Stomach (tissue), 9 donors: ENCODE measurements around the gene RIMBP2. TPM values are rescaled to one million over a fixed set of nuclear protein-coding genes. Genes with fewer than 3 reads are reported as not detected.

Experiments used
- DNase-seq, 2 donors: peaks; one replicate each; pipeline versions ENCODE4 v3.0.0 to v3.0.0-alpha.2; 2013 to 2019
- H3K27ac ChIP-seq, 5 donors: fragments of 200-600 bp in 4 of 5; sonication (generic) in 4 of 5; one replicate each; pipeline ENCODE4 v1.5.1; 2013 to 2019; ENCODE audit warnings: mild to moderate bottlenecking in 1 of 5, moderate library complexity in 1 of 5
- H3K27me3 ChIP-seq, 3 donors: fragments of 200-600 bp; sonication (generic); one replicate each; pipeline ENCODE4 v1.5.1; 2017 to 2019; ENCODE audit warnings: mixed run types in 1 of 3
- H3K36me3 ChIP-seq, 4 donors: fragments of 200-600 bp; sonication (generic); 1 replicate in 3 of 4; 2 replicates in 1 of 4; pipeline ENCODE4 v1.5.1; 2016 to 2019
- H3K4me1 ChIP-seq, 4 donors: fragments of 200-600 bp; sonication (generic); one replicate each; pipeline ENCODE4 v1.5.1; 2016 to 2019
- H3K4me3 ChIP-seq, 4 donors: fragments of 200-600 bp; sonication (generic) in 3 of 4; one replicate each; pipeline ENCODE4 v1.5.1; 2016 to 2019; ENCODE audit warnings: mild to moderate bottlenecking in 1 of 4
- H3K9me3 ChIP-seq, 4 donors: fragments of 200-600 bp; sonication (generic); one replicate each; pipeline ENCODE4 v1.5.1; 2016 to 2019
- CTCF ChIP-seq, 7 experiments: fragments of 450-650 bp in 4 of 7; fragments of 200-600 bp in 3 of 7; sonication (generic) in 3 of 7; IDR thresholded peaks; one replicate each; pipeline ENCODE4 v1.5.1; 2016 to 2019; ENCODE audit warnings: antibody characterized with exemption in 7 of 7, control low read depth in 2 of 7, mild to moderate bottlenecking in 1 of 7
- EP300 ChIP-seq: sonication (generic); formaldehyde crosslinking; IDR thresholded peaks from one replicate; pipeline ENCODE4 v1.6.1; 2017; ENCODE audit warnings: antibody characterized with exemption
- POLR2A ChIP-seq, 4 donors: fragments of 450-650 bp; IDR thresholded peaks; one replicate each; pipeline ENCODE4 v1.6.1; 2016; ENCODE audit warnings: antibody characterized with exemption in 4 of 4, control low read depth in 2 of 4, mild to moderate bottlenecking in 1 of 4, moderate library complexity in 1 of 4
- POLR2AphosphoS5 ChIP-seq, 3 donors: sonication (generic); formaldehyde crosslinking; IDR thresholded peaks; one replicate each; pipeline ENCODE4 v1.6.1; 2016; ENCODE audit warnings: antibody characterized with exemption in 3 of 3
- WGBS, 5 donors: extraction: QIAGEN DNeasy Blood & Tissue Kit in 3 of 5; methylation state at CpG; one replicate each; pipeline versions ENCODE4 v1.1.5 to v1.1.7; 2013 to 2018; 5-methylcytosine and 5-hydroxymethylcytosine counted together
- intact Hi-C: fragments of 100-400 bp; cut with DNase I; formaldehyde crosslinking; loops from one replicate; pipeline ENCODE4 v1.15.1; 2023; ENCODE audit warnings: low total_unique reads
- polyA plus RNA-seq, 3 donors: library from polyadenylated mRNA; stranded (reverse); fragments of 200-250 nt; gene quantifications; one replicate each; pipeline ENCODE4 v1.2.3, GENCODE V29; 2013
- total RNA-seq, 5 donors: library from RNA; depleted of rRNA; stranded (reverse); fragments of >200 nt; gene quantifications; one replicate each; pipeline versions ENCODE4 v1.1.0 to v1.2.3, GENCODE V29; 2014 to 2016
- donor health status: healthy with polysubstance abuse.
- donor health status: Bipolar disorder and iron deficiency.
- donor health status: healthy.

RIMBP2 gene
- total and polyA plus RNA-seq, 8 donors = 0.75 to 44.6 (median 5.6) TPM

GRCh38 chr12:130562716-130563115, 153.4 kb downstream of the RIMBP2 start:
- DNase-seq = no peak
- 64 to 84% (median 71%) methylated on average over 5 of the region's 5 CpGs for WGBS, 5 donors
- intact Hi-C loops = no loop called here
- no peaks in the 10 kb centered on the region for H3K27me3 ChIP-seq
- no peak overlapping the region for H3K4me3 ChIP-seq
- TF ChIP-seq POLR2AphosphoS5 (IDR thresholded peaks at IDR 0.05) = no peak
- peaks cover 0 to 29% (median 20%) of the 10 kb centered on the region in 4 donors for H3K9me3 ChIP-seq
- no peaks in the 10 kb centered on the region for H3K36me3 ChIP-seq
- no peak overlapping the region for H3K27ac ChIP-seq
- H3K4me1 ChIP-seq = no peaks in the 10 kb centered on the region

GRCh38 chr12:130560321-130560720, 155.8 kb downstream of the RIMBP2 start:
- peaks cover 0 to 11% (median 7%) of the 10 kb centered on the region in 4 donors for H3K9me3 ChIP-seq
- peaks cover 0 to 16% (median 0%) of the 10 kb centered on the region in 3 donors for H3K27me3 ChIP-seq
- intact Hi-C loops = no loop called here
- DNase-seq = no peak
- no peaks in the 10 kb centered on the region for H3K4me1 ChIP-seq
- no peaks in the 10 kb centered on the region for H3K36me3 ChIP-seq
- H3K27ac ChIP-seq = no peak overlapping the region
- 80 to 85% (median 83%) methylated on average over 10 to 11 of the region's 11 CpGs for WGBS, 5 donors
- H3K4me3 ChIP-seq = no peak overlapping the region
- TF ChIP-seq POLR2A (IDR thresholded peaks at IDR 0.05) = no peak

GRCh38 chr12:130559806-130560205, 156.3 kb downstream of the RIMBP2 start:
- Histone ChIP-seq H3K27me3 (peaks cover 0 to 16% (median 0%) of the 10 kb centered on the region in 3 donors), H3K9me3 (peaks cover 0 to 5% (median 3%) of the 10 kb centered on the region in 4 donors), H3K27ac (no peak overlapping the region), H3K4me1 (no peaks in the 10 kb centered on the region), H3K36me3 (no peaks in the 10 kb centered on the region), H3K4me3 (no peak overlapping the region)
- WGBS, 5 donors = 53 to 63% (median 60%) methylated on average over 7 of the region's 7 CpGs
- TF ChIP-seq CTCF (IDR thresholded peaks at IDR 0.05) (no peak), EP300 (no peak), POLR2AphosphoS5 (IDR thresholded peaks at IDR 0.05) (no peak), POLR2A (IDR thresholded peaks at IDR 0.05) (no peak)
- intact Hi-C loops = no loop called here
- DNase-seq = no peak

- 47 to 57% (median 49%) methylated on average over 16 of the region's 16 CpGs for WGBS, 5 donors
- no peak for DNase-seq
- no peaks in the 10 kb centered on the region for H3K36me3 ChIP-seq
- no peak overlapping the region for H3K4me3 ChIP-seq
- no peak overlapping the region for H3K27ac ChIP-seq
- intact Hi-C loops = no loop called here
- TF ChIP-seq CTCF (IDR thresholded peaks at IDR 0.05) = no peak
- no peak for TF ChIP-seq POLR2AphosphoS5 (IDR thresholded peaks at IDR 0.05)
- no peak for TF ChIP-seq POLR2A (IDR thresholded peaks at IDR 0.05)
- TF ChIP-seq EP300 = no peak
- peaks cover 0 to 16% (median 0%) of the 10 kb centered on the region in 3 donors for H3K27me3 ChIP-seq
- no peaks in the 10 kb centered on the region for H3K4me1 ChIP-seq
- H3K9me3 ChIP-seq = no peaks in the 10 kb centered on the region
Measured at GRCh38 chr12:130557886-130558765, 158.0 kb downstream of the RIMBP2 start.

GRCh38 chr12:130557201-130557600, 158.9 kb downstream of the RIMBP2 start:
- Histone ChIP-seq H3K36me3 (no peaks in the 10 kb centered on the region), H3K27me3 (peaks cover 0 to 16% (median 0%) of the 10 kb centered on the region in 3 donors), H3K9me3 (peaks cover 0 to 3% (median 0%) of the 10 kb centered on the region in 4 donors), H3K4me1 (no peaks in the 10 kb centered on the region), H3K4me3 (no peak overlapping the region), H3K27ac (no peak overlapping the region)
- 76 to 81% (median 80%) methylated on average over 7 to 9 of the region's 9 CpGs for WGBS, 5 donors
- TF ChIP-seq EP300 (no peak), CTCF (IDR thresholded peaks at IDR 0.05) (no peak), POLR2A (IDR thresholded peaks at IDR 0.05) (no peak), POLR2AphosphoS5 (IDR thresholded peaks at IDR 0.05) (no peak)
- intact Hi-C loops = no loop called here
- DNase-seq = no peak
